HG03159 (cell line): ENCODE results near the gene ERC1.

Source experiments
- ATAC-seq: cut with Tn5 transposase; IDR thresholded peaks from one replicate; pipeline ENCODE4 v1.9.1; 2021; ENCODE audit warnings: mild to moderate bottlenecking, moderate library complexity; ENCODE audit not compliant: unreplicated experiment

Gene ERC1

GRCh38 chr12:1280059-1280458 lies 289.0 kb downstream of the ERC1 start:
- no peak for ATAC-seq

GRCh38 chr12:1281683-1282366 lies 290.8 kb downstream of the ERC1 start:
- ATAC-seq: no peak

GRCh38 chr12:1282670-1283315 lies 291.8 kb downstream of the ERC1 start:
- ATAC-seq: no peak

- no peak for ATAC-seq
Measured at GRCh38 chr12:1283316-1283715, 292.3 kb downstream of the ERC1 start.

- no peak for ATAC-seq
Measured at GRCh38 chr12:1284611-1285010, 293.6 kb downstream of the ERC1 start.

- no peak for ATAC-seq
Measured at GRCh38 chr12:1287446-1287975, 296.5 kb downstream of the ERC1 start.

GRCh38 chr12:1288333-1288732 lies 297.3 kb downstream of the ERC1 start:
- ATAC-seq: no peak

- no peak for ATAC-seq
Measured at GRCh38 chr12:1289371-1290155, 298.5 kb downstream of the ERC1 start.

GRCh38 chr12:1290716-1291115 lies 299.7 kb downstream of the ERC1 start:
- no peak for ATAC-seq

- no peak for ATAC-seq
Measured at GRCh38 chr12:1291601-1292332, 300.7 kb downstream of the ERC1 start.

GRCh38 chr12:1293901-1294300 lies 302.9 kb downstream of the ERC1 start:
- ATAC-seq: no peak

GRCh38 chr12:1297206-1297605 lies 306.2 kb downstream of the ERC1 start:
- ATAC-seq: no peak

- ATAC-seq: no peak
Measured at GRCh38 chr12:1297639-1298175, 306.7 kb downstream of the ERC1 start.

GRCh38 chr12:1300460-1300859 lies 309.4 kb downstream of the ERC1 start:
- ATAC-seq: no peak

GRCh38 chr12:1302201-1302870 lies 311.3 kb downstream of the ERC1 start:
- no peak for ATAC-seq

- no peak for ATAC-seq
Measured at GRCh38 chr12:1305063-1305434, 314.0 kb downstream of the ERC1 start.

GRCh38 chr12:1305791-1306500 lies 314.9 kb downstream of the ERC1 start:
- ATAC-seq: no peak

GRCh38 chr12:1306817-1307216 lies 315.8 kb downstream of the ERC1 start:
- no peak for ATAC-seq

- ATAC-seq: no peak
Measured at GRCh38 chr12:1307796-1308195, 316.8 kb downstream of the ERC1 start.

- no peak for ATAC-seq
Measured at GRCh38 chr12:1309613-1310012, 318.6 kb downstream of the ERC1 start.
